ENCODE measurements around the gene NANS. TPM values are rescaled to one million over a fixed set of nuclear protein-coding genes. Genes with fewer than 3 reads are reported as not detected.

Gene NANS
- total and polyA plus RNA-seq, 2 of the 8 experiments (the other 6 are each of a cell fraction or from before 2014, with no cell fraction given) = 56.5 to 67.3 TPM

- TF ChIP-seq RBBP5 (IDR thresholded peaks at IDR 0.05; ENCODE audit: borderline replicate concordance, low read depth, low read length) = no peak
Measured at GRCh38 chr9:98034593-98035546, 21.7 kb upstream of the NANS start (continued).
